HEK293T (cell line): ENCODE results near the gene PPA1.

Source experiments
- CTCF ChIA-PET: fragments of 350-600 bp; formaldehyde crosslinking; extraction: SDS; loops from one replicate; lab custom pipeline; 2021; ENCODE audit warnings: antibody characterized with exemption, inconsistent platforms; lab: Yijun Ruan, JAX
- POLR2A ChIA-PET: fragments of 350-600 bp; formaldehyde crosslinking; extraction: SDS; loops from one replicate; lab custom pipeline; 2020; ENCODE audit warnings: antibody characterized with exemption, inconsistent platforms; lab: Yijun Ruan, JAX
- DNase-seq: peaks from one replicate; pipeline ENCODE4 v3.0.0; 2012; ENCODE audit warnings: mixed read lengths; ENCODE audit errors: extremely low spot score
- ARNT ChIP-seq: fragments of 450-650 bp; IDR thresholded peaks from 2 replicates; pipeline ENCODE4 v1.6.1; 2017; ENCODE audit warnings: mild to moderate bottlenecking
- BHLHE40 ChIP-seq: fragments of 450-650 bp; IDR thresholded peaks from 2 replicates; pipeline ENCODE4 v1.6.1; 2016; ENCODE audit warnings: mild to moderate bottlenecking, moderate library complexity, borderline replicate concordance
- CTBP1 ChIP-seq: fragments of 450-650 bp; IDR thresholded peaks from 2 replicates; pipeline ENCODE4 v1.6.1; 2016; ENCODE audit warnings: borderline replicate concordance
- ELF4 ChIP-seq: fragments of 450-650 bp; IDR thresholded peaks from 2 replicates; pipeline ENCODE4 v1.6.1; 2017; ENCODE audit warnings: antibody characterized with exemption
- FOXA1 ChIP-seq: fragments of 450-650 bp; IDR thresholded peaks from 2 replicates; pipeline ENCODE4 v1.6.1; 2016; ENCODE audit warnings: mild to moderate bottlenecking
- FOXK2 ChIP-seq: fragments of 450-650 bp; IDR thresholded peaks from 2 replicates; pipeline ENCODE4 v1.6.1; 2016; ENCODE audit warnings: mild to moderate bottlenecking
- FOXM1 ChIP-seq: fragments of 450-650 bp; IDR thresholded peaks from 2 replicates; pipeline ENCODE4 v1.6.1; 2017; ENCODE audit warnings: mild to moderate bottlenecking, borderline replicate concordance
- HDGF ChIP-seq: fragments of 450-650 bp; IDR thresholded peaks from 2 replicates; pipeline ENCODE4 v1.6.1; 2017; ENCODE audit warnings: antibody characterized with exemption, borderline replicate concordance
- L3MBTL2 ChIP-seq: fragments of 450-650 bp; conservative IDR thresholded peaks from 2 replicates; pipeline ENCODE4 v1.6.1; 2016; ENCODE audit warnings: mild to moderate bottlenecking
- LEF1 ChIP-seq: fragments of 450-650 bp; IDR thresholded peaks from 2 replicates; pipeline ENCODE4 v1.6.1; 2017; ENCODE audit warnings: mild to moderate bottlenecking, borderline replicate concordance
- NFRKB ChIP-seq: fragments of 450-650 bp; IDR thresholded peaks from 2 replicates; pipeline ENCODE4 v1.6.1; 2016; ENCODE audit warnings: mild to moderate bottlenecking, moderate library complexity
- PKNOX1 ChIP-seq: fragments of 450-650 bp; IDR thresholded peaks from 2 replicates; pipeline ENCODE4 v1.6.1; 2016
- SP1 ChIP-seq: fragments of 450-650 bp; IDR thresholded peaks from 2 replicates; pipeline ENCODE4 v1.6.1; 2017
- SUZ12 ChIP-seq: fragments of 450-650 bp; IDR thresholded peaks from 2 replicates; pipeline ENCODE4 v1.6.1; 2016; ENCODE audit warnings: mild to moderate bottlenecking
- TARDBP ChIP-seq: fragments of 450-650 bp; IDR thresholded peaks from 2 replicates; pipeline ENCODE4 v1.6.1; 2016
- ZNF384 ChIP-seq: fragments of 450-650 bp; IDR thresholded peaks from 2 replicates; pipeline ENCODE4 v1.6.1; 2016

Gene PPA1

DNA sequence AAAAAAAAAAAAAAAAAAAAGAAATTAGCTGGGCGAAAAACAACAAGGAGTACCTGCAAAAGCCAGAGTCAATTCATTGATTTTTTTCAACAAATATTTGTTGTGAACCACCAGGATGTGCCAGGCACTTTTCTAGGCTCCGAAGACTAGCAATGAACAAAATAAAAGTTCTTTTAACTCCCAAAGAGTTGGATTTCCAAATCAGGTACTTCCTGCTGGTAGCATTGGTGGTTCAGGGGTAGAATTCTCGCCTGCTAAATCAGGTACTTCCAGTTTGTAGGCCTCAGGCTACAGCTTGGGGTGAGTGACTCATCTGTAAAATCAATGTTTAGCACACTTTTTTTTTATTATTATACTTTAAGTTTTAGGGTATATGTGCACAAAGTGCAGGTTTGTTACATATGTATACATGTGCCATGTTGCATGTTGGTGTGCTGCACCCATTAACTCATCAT lies 10.9 kb downstream of the PPA1 start:
- CTCF ChIA-PET: interaction anchor here (1.4 to 2.1 kb wide), 5 partner anchors 10 to 142 kb away, joined by 5 to 37 read pairs (median 13); partner anchors contain the start of gene PPA1
- no peak for DNase-seq
- POLR2A ChIA-PET: interaction anchor here (1.4 to 4.9 kb wide), 2 partner anchors 11 to 76 kb away, joined by 9 to 24 read pairs; partner anchors contain the start of genes PPA1 and TYSND1
- no peak for TF ChIP-seq FOXM1
- no peak for TF ChIP-seq TARDBP
- TF ChIP-seq SUZ12: no peak
- no peak for TF ChIP-seq ARNT
- TF ChIP-seq ZNF384: no peak
- TF ChIP-seq ELF4: no peak
- TF ChIP-seq SP1: no peak
- no peak for TF ChIP-seq FOXK2
- TF ChIP-seq LEF1: no peak
- TF ChIP-seq PKNOX1: no peak
- no peak for TF ChIP-seq FOXA1
- no peak for TF ChIP-seq HDGF

DNA sequence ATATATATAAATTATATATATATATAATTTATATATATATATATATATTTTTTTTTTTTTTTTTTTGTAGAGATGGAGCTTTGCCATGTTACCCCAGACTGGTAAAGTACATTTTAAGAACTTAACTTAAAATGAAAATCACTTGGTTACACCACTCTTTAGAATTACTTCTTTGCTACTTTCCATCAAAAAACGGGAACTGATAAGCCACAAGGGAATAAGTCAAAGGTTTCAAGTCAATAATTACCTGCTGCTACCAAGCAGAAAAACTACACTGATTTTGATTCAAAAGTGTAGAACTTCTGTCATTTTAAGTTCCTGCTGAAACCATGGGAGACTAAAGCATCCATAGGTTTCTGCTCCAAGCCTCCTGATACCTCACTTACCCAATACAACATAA lies 12.2 kb downstream of the PPA1 start:
- DNase-seq: no peak
- TF ChIP-seq LEF1 (no peak), ZNF384 (no peak), SP1 (no peak), ELF4 (no peak), ARNT (no peak)
- POLR2A ChIA-PET: interaction anchor here (0.8 to 4.9 kb wide), 3 partner anchors 12 to 143 kb away, joined by 4 to 24 read pairs (median 9); partner anchors contain the start of genes PPA1 and TYSND1
- CTCF ChIA-PET: interaction anchor here (0.8 to 1.9 kb wide), 8 partner anchors 12 to 167 kb away, joined by 3 to 37 read pairs (median 8); partner anchors contain the start of genes PPA1 and TYSND1

DNA sequence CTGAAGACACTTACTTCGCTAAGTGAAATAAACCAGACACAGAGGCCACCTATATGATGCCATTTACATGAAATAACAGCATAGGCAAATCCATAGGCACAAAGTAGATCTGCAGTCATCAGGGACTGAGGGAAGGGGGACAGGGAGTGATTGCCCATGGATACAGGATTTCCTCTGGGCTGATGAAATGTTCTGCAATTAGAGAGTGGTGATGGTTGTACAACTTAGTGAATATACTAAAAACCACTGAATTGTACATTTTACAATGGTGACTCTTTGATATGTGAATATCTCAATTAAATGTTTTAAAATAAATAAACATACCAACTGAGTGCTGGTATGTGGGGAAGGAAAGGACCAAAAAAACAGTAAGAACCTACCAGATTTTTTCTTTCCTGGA lies 20.4 kb downstream of the PPA1 start:
- TF ChIP-seq L3MBTL2 (no peak), TARDBP (no peak), FOXA1 (no peak), ELF4 (no peak), SP1 (no peak), ZNF384 (no peak), FOXK2 (no peak), SUZ12 (no peak), FOXM1 (no peak), PKNOX1 (no peak), BHLHE40 (no peak), ARNT (no peak)
- no peak for DNase-seq
- ChIA-PET POLR2A (no interaction called here), CTCF (no interaction called here)

DNA sequence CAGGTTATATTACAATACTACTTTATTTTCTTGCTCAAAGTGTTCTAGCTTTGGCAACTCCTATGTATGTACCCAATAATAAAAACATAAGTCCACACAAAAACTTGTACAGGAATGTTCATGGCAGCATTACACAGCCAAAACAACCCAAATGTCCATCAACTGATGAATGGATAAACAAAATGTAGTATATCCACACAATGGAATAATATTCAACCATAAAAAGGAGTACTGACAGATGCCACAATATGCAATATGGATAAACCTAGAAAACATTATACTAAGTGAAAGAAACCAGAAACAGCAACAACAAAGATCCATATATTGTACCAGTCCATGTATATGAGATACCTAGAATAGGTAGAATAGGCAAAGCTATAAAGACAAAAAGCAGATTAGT lies 21.0 kb downstream of the PPA1 start:
- CTCF ChIA-PET: interaction anchor here (0.8 kb wide), 1 partner anchor 9 kb away, joined by 3 read pairs; no protein-coding TSS in a partner anchor

DNA sequence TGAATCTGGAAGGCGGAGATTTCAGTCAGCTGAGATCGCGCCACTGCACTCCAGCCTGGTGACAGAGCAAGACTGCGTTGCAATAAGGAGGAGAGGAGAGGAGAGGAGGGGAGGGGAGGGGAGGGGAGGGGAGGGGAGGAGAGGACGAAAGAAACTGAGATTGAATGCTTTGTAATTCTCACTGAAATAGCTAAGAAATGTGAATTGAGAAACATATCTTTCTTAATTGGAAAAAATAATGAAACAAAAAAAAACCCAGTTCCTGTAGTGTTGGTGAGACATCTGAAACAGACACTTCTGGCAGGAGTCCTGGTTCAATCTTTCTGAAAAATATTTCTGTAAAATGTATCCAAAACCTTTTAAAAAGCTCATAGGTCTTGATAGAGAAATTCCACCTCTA lies 26.5 kb downstream of the PPA1 start:
- ChIA-PET CTCF (no interaction called here), POLR2A (no interaction called here)
- no peak for DNase-seq
- no peak for TF ChIP-seq LEF1
- no peak for TF ChIP-seq PKNOX1
- TF ChIP-seq HDGF: no peak
- no peak for TF ChIP-seq L3MBTL2
- TF ChIP-seq FOXA1: no peak
- no peak for TF ChIP-seq ELF4
- TF ChIP-seq CTBP1: no peak
- no peak for TF ChIP-seq ARNT
- no peak for TF ChIP-seq SUZ12
- TF ChIP-seq SP1: no peak
- TF ChIP-seq NFRKB: no peak
- no peak for TF ChIP-seq TARDBP
- TF ChIP-seq ZNF384: no peak
- TF ChIP-seq FOXM1: no peak
- TF ChIP-seq FOXK2: no peak

More for the DNA sequence above, 21.0 kb downstream of the PPA1 start:
- TF ChIP-seq ZNF384: no peak
- TF ChIP-seq FOXA1: no peak
- no peak for DNase-seq
- POLR2A ChIA-PET: interaction anchor here (0.7 kb wide), 1 partner anchor 350 kb away, joined by 3 read pairs; no protein-coding TSS in a partner anchor

- TF ChIP-seq ARNT (no peak), FOXK2 (no peak), BHLHE40 (no peak), TARDBP (no peak), PKNOX1 (no peak), LEF1 (no peak), SP1 (no peak), FOXM1 (no peak), NFRKB (no peak), CTBP1 (no peak), L3MBTL2 (no peak), SUZ12 (no peak), HDGF (no peak), ELF4 (no peak), FOXA1 (no peak), ZNF384 (no peak)
- POLR2A ChIA-PET: no interaction called here
- no peak for DNase-seq
- CTCF ChIA-PET: no interaction called here
Observed at GRCh38 chr10:70201105-70201504, 32.1 kb downstream of the PPA1 start.
